NT2/D1 (cell line): ENCODE measurements around the gene UBE4A.

ENCODE experiments used
- YY1 ChIP-seq: IDR thresholded peaks from 2 replicates; pipeline ENCODE4 v1.6.1; 2011; ENCODE audit not compliant: insufficient read length, insufficient read depth
- ZNF274 ChIP-seq: IDR thresholded peaks from 2 replicates; pipeline ENCODE4 v1.6.1; 2011; ENCODE audit warnings: mild to moderate bottlenecking, low read depth, low read length

DNA sequence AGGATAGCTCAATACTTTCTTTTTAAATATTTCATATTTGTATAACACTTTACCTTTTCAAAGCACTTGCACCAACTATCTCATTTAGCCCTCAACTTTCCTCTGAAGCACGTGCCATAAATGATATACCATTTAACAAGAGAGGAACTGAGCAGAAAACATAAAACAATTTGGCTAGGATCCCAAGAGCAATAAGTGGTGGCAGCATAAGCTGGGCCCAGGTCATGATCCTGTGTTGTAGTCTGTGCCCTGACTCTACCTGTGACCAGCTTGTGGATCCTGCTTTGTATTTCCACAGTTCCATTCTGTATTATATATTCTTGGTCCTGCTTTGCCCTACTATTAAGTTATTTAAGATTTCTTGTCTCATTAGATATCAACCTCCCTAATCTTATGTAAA is 53.5 kb downstream of the UBE4A start:
- TF ChIP-seq YY1 (no peak), ZNF274 (no peak)
